Measurements from ENCODE around the gene PCP4.

Gene PCP4

DNA sequence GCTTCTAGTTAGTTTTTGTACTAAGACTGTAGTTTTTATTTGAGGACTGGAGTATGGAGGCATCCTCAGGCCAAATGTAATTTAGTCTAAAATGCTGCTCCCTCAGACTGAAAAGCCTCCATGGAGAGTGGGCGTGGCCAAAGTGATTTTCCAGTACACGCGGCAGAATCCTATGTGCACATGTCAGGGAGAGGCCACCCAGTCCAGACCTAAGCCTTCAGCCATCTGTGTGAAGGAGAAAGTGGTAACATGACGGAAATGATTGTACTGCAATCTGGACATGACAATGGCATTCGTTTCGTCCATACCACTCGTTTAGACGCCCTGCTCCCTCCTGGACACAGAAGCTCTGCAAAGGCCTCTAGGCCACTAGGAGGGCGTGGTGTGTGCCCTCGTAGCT, 56.2 kb downstream of the PCP4 start:
- no peak for DNase-seq (ENCODE audit: low read depth)

DNA sequence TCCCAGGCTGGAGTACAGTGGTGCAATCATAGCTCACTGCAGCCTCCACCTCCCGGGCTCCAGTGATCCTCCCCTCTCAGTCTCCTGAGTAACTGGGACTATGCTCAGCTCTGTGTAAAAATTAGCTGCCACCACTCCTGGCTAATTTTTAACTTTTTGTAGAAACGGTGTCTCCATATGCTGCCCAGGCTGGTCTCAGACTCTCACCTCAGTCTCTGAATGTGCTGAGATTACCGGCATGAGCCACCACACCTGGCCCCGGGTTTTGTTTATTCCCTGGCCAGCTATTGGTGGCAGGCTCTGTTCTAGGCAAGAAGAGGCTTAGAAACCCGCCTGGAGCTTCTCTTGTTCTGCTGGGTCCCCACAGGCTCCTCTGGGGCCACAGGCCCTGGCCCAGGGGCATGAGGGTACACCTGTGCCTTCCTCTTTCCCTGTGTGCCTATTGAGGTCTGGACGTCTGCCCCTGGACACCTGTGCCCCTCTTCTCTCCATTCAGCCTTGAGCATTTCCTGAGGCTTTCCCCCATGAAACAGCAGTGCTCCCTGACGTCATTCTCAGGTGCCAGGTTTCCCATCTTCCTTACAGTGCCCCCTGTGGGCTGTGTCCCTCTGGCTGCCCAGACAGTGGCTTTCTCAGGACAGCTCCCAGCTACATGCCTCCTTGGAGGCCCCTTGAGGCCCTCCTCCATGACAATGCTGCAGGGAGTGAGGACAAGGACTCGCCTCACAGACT, 57.5 kb downstream of the PCP4 start:
- DNase-seq (ENCODE audit: low read depth) = no peak

DNA sequence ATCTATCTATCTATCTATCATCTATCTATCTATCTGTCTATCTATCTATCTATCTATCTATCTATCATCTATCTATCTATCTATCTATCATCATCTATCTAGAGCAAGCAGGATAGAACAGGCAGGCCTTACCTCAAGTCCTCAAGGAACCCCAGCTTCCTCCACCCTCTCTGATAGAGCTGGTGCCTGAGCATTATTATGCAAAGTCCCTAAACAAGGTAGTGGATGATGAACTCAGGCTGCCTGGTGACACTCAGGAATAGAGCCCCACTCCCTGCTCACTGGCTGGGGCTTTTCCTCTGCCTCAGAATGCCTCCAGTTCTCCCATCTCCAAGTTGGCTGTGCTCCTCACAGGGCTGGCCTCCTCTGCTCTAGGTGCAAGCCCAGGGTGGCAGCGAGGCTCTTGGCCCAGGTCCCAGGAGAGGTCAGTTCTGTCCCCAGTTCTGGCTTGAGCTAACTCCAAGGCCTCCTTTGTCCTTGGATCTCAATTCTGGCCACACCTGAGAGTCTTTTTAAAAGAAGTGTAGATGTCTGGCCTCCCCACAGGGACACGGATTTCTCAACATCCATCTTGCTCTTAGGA, 60.2 kb downstream of the PCP4 start:
- no peak for DNase-seq (ENCODE audit: low read depth)

DNA sequence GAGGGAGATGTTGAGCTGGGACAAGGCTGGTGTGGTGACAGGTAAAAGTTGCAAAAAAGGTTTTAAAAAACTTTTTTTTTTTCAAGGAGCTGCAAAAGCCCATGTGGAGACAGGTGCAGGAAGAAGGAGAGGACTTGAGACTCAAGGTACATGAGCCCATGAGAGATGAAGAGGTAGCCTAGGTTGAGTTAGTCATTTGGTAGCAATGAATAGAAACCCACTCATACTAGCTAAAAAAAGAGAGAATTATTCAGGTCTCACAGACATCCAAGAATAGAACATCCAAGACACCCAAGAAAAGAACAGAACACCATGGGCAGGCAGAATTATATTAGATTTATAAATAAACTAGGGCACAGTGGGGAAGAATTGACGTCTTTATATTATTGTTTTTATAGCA, 65.1 kb downstream of the PCP4 start:
- no peak for DNase-seq (ENCODE audit: low read depth)

DNA sequence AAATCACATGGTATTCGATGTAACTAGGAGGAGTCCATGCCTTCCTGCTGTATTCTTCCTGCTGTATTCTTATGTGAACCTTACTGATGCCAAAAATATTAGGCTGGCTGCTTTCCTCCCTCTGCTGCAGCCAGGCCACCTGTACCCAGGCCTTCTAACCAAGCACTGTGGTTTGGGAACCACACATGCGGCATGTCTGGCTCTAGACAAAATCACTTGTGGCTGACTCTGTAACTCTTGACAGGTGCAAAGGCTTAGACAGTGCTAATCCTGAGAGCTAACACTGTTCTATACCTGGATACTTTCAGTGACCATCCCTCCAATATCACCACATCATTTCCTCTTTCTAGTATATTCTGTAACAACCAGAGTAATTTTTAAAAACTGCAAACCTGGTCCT, 67.7 kb downstream of the PCP4 start:
- DNase-seq (ENCODE audit: low read depth) = no peak

GRCh38 chr21:39935716-39936115, 68.5 kb downstream of the PCP4 start:
- no peak for DNase-seq (ENCODE audit: low read depth)

DNA sequence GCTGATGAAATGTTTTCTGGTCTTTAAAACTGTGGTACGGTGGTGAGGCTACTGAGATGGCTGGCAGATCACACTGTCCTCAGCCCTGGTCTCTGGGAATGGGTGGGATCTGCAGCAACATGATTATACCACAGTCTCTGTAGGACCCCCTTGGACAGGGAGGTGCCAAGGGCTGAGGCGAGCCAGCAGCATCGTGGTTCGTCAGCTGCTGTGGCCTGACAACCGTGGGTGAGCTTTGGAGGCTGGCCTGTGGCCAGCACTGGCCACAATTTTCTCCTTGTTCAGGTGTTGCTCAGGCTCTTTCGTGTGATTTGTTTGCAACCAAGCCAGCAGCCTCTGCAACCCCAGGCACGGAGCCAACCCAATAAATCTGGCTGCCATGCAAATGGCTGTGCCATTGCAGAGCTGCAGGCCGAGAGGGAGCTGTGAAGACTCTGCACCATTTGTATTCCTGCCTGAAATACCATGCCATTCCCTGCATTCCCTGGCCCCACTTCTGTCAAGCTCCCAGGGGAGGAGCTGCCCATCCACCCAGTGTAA, 70.9 kb downstream of the PCP4 start:
- DNase-seq (ENCODE audit: low read depth) = no peak

DNA sequence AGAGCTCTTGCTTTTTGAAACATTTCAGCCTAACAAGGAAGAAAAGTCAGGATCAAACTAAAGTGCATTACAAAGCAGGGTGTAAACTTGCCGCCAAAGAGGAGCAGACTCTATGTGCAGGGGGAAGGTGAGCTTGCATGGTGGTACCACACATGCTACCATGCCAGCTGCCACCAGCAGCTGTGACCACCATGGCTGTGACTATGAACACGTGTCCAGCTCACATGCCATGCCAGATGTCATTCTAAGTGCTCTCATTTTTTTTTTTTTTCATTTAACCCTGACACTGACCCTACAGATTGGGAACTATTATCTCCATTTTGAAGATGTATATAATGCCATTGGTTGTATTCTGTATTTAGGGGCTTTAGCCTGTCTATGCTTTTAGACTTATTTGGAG, 79.0 kb downstream of the PCP4 start:
- no peak for DNase-seq (ENCODE audit: low read depth)

DNA sequence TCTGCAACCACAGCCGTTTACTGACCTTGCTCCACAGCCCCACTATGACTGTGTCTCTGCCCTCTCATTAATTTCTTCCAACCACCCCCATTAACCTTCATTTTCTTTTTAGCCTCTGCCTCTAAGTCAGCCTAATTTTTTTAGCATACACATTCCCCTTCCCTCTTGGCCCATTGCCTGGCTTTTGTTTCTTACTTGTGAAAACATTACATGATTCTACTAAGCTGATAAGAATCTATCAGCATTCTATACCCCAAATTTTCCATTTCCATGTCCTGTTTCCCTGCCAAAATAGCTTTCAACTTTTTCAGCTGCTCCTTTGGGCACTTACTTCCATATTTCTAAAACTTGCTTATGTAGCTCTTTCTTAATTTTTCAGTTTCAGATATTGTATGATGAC, 79.8 kb downstream of the PCP4 start:
- no peak for DNase-seq (ENCODE audit: low read depth)

GRCh38 chr21:39951183-39952101, 84.2 kb downstream of the PCP4 start:
- DNase-seq (ENCODE audit: low read depth) = no peak

- no peak for DNase-seq (ENCODE audit: low read depth)
Observed at GRCh38 chr21:39952265-39952664, 85.0 kb downstream of the PCP4 start.

GRCh38 chr21:39954570-39954969, 87.3 kb downstream of the PCP4 start:
- DNase-seq (ENCODE audit: low read depth) = no peak

GRCh38 chr21:39955326-39955725, 88.1 kb downstream of the PCP4 start:
- no peak for DNase-seq (ENCODE audit: low read depth)

DNA sequence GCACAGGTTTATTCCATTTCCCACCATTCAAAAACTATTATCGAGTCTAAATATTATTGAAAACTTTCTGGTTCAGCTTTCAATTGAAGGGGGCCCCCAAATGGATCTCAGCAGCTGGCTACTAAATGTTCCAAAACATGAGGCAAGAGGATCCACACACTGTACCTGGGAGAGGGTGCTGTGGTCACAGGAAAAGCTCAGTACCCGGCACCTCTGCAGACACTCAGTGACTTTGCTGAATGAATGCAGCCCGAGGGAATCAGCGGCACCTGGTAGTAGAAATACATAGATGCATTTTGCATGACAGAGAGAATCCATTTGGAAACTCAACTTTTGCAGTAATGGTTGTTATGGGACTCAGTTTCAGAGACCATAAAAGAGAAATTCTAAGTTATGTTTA, 89.3 kb downstream of the PCP4 start:
- no peak for DNase-seq (ENCODE audit: low read depth)

DNA sequence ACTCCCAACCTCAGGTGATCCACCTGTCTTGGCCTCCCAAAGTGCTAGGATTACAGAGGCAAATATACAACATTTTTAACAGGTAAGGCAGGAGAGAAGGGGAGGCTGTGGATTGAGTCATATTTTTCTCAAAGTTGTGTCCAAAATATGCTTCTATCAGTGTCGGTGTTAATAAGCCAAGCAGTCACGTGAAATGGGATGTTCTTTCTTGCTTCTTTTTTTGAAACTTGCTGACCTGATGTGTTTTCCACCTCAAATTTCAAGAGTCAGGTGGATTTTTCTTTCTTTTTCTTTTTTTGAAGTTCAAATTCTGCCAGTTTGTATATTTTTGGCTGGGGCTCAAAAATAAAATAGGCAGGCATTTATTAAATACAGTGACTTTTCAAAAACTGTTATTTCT, 91.5 kb downstream of the PCP4 start:
- no peak for DNase-seq (ENCODE audit: low read depth)

- DNase-seq (ENCODE audit: low read depth) = no peak
Observed at GRCh38 chr21:39961251-39961650, 94.0 kb downstream of the PCP4 start.

DNA sequence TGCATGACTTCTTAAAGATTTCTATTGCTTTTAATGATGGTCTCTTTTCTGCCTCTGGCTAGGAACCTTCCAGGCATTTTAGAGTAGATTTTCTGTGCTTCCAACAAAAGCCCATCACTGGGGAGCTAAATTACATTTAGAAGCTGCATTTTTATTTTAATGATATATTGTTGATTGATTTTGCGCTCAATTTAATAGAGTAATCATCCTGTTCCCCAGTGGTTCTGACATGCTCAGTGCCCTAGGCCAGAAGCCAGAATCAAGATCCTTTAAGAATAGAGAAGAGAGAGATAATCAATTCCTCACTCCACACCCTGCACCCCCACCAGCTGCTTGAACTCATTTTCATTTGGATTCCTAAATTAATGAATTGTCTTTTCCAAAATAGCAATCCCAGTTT, 97.8 kb downstream of the PCP4 start:
- no peak for DNase-seq (ENCODE audit: low read depth)

GRCh38 chr21:39966786-39967185, 99.5 kb downstream of the PCP4 start:
- DNase-seq (ENCODE audit: low read depth) = no peak

DNA sequence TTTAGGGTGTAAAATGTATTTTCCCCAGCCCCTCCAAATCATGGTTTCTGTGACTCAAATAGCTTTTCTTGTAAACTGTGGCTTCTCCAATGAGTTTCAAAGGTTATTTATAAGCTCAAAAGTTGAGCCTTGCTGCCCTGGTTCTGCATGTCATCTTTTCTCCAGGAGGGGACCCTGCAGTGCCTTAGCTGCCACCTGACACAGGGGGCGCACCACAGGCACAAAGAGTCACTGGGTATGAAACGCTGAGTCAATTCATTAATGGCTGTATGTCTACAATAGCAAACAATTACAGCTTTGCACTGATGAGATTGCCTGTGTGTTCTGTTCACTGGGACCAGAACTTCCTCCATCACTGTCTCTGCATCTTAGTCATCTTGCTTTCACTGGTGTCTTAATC, 100.8 kb downstream of the PCP4 start:
- DNase-seq (ENCODE audit: low read depth) = no peak

DNA sequence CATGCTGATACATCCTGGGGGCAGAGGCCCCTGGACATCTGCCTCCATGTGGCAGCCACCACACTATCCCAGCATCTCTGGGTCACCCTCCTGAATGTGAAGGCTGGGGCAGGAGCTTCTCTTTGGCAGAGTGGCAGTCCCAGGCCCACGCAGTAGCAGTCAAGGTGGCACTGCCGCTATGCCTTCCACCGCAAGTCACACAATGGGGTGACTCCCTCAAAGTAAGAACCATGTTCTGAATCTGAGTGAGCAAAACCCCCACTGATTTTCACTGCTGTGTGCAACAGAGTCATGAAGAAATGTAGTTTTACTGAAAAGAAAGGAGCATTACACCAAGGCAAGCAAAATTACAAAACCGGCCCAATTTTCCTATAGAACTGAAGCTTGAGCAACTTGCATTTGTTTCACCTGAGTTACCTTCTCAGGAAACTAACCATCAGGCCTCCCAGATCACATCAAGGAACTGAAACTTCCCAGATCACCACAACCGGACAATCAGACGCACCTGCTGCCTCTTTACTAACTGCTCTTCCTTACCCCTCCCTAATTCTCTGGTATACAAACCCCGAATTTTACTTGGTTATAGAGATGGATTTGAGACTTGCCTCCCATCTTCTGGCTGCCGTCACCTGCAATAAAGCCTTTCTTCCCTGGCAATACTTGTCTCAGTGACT, 102.6 kb downstream of the PCP4 start:
- DNase-seq (ENCODE audit: low read depth) = no peak

DNA sequence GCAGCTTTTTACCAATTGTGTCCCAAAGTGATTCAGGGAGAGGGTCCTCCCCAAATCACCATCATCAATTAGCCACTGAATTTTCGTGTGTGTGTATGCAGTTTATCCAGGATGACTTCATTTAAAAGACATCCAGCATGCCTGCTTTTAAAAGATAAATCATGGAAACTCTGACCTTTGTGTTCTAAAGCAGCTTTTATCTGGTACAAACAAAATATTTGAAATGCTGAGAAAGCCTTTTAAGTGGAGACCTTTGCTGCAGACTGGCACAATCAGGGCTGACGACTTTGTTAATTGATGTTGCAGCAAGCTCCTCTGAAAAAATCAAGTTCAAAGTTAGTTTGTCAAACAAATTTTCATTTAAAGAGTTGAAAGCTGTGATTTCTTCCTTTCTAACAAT, 104.7 kb downstream of the PCP4 start:
- DNase-seq (ENCODE audit: low read depth) = no peak

GRCh38 chr21:39972471-39972870, 105.2 kb downstream of the PCP4 start:
- DNase-seq (ENCODE audit: low read depth) = no peak

Measured in fibroblast of gingiva (primary cell).